ENCODE measurements around the gene AQP10. TPM values are rescaled to one million over a fixed set of nuclear protein-coding genes. Genes with fewer than 3 reads are reported as not detected.

Gene AQP10
- total RNA-seq, 1 experiment from 2014 or later = 0.50 TPM

GRCh38 chr1:154288661-154289060, 32.2 kb upstream of the AQP10 start:
- intact Hi-C loops (cut with micrococcal nuclease; ENCODE audit: unreplicated experiment) = no loop called here
- BruUV-seq (replicated peaks) = no TSS peak
- TF ChIP-seq, protein P1, sequence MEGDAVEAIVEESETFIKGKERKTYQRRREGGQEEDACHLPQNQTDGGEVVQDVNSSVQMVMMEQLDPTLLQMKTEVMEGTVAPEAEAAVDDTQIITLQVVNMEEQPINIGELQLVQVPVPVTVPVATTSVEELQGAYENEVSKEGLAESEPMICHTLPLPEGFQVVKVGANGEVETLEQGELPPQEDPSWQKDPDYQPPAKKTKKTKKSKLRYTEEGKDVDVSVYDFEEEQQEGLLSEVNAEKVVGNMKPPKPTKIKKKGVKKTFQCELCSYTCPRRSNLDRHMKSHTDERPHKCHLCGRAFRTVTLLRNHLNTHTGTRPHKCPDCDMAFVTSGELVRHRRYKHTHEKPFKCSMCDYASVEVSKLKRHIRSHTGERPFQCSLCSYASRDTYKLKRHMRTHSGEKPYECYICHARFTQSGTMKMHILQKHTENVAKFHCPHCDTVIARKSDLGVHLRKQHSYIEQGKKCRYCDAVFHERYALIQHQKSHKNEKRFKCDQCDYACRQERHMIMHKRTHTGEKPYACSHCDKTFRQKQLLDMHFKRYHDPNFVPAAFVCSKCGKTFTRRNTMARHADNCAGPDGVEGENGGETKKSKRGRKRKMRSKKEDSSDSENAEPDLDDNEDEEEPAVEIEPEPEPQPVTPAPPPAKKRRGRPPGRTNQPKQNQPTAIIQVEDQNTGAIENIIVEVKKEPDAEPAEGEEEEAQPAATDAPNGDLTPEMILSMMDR (IDR thresholded peaks at IDR 0.05; ENCODE audit: insufficient read depth in 1 of 2, low read depth in 1 of 2, low read length in 1 of 2, severe bottlenecking in 1 of 2, unreplicated experiment in 1 of 2) = no peak
- POLR2A ChIA-PET = no interaction called here
- no peak for DNase-seq
- no peaks in the 10 kb centered on the region; the same call in 1 of the 2 replicates for H3K9me3 ChIP-seq
- H3K9me3 Mint-ChIP-seq (ENCODE audit: unreplicated experiment) = no peaks in the 10 kb centered on the region
- H3K36me3 ChIP-seq (ENCODE audit: control insufficient read depth, insufficient read depth, low read length) = no peaks in the 10 kb centered on the region
- no peaks in the 10 kb centered on the region for H3K4me1 Mint-ChIP-seq (ENCODE audit: low read depth, unreplicated experiment)
- no peaks in the 10 kb centered on the region for H3K27me3 ChIP-seq (replicated peaks; ENCODE audit: control insufficient read depth, insufficient read depth, low read length)
- no peak overlapping the region for H3K4me3 Mint-ChIP-seq (ENCODE audit: unreplicated experiment)
- no peaks in the 10 kb centered on the region for H3K36me3 Mint-ChIP-seq (ENCODE audit: insufficient read depth, unreplicated experiment)
- no peak overlapping the region for H3K27ac Mint-ChIP-seq (ENCODE audit: unreplicated experiment)
- no peaks in the 10 kb centered on the region for H3K4me1 ChIP-seq
- H3K27me3 Mint-ChIP-seq (ENCODE audit: insufficient read depth, unreplicated experiment) = no peaks in the 10 kb centered on the region
- CTCF ChIA-PET = no interaction called here
- H3K4me3 ChIP-seq (ENCODE audit: low read depth, low read length) = no peak overlapping the region

- Histone ChIP-seq H3K9me3 (peaks cover 6% of the 10 kb centered on the region), H3K4me3 (ENCODE audit: low read depth, low read length) (no peak overlapping the region), H3K36me3 (ENCODE audit: control insufficient read depth, insufficient read depth, low read length) (no peaks in the 10 kb centered on the region), H3K4me1 (no peaks in the 10 kb centered on the region), H3K27me3 (replicated peaks; ENCODE audit: control insufficient read depth, insufficient read depth, low read length) (no peaks in the 10 kb centered on the region)
- CTCF ChIA-PET = no interaction called here
- POLR2A ChIA-PET = no interaction called here
- Mint-ChIP-seq H3K27ac (ENCODE audit: unreplicated experiment) (no peak overlapping the region), H3K4me3 (ENCODE audit: unreplicated experiment) (no peak overlapping the region), H3K36me3 (ENCODE audit: insufficient read depth, unreplicated experiment) (no peaks in the 10 kb centered on the region), H3K27me3 (ENCODE audit: insufficient read depth, unreplicated experiment) (no peaks in the 10 kb centered on the region), H3K9me3 (ENCODE audit: unreplicated experiment) (peaks cover 14% of the 10 kb centered on the region), H3K4me1 (ENCODE audit: low read depth, unreplicated experiment) (no peaks in the 10 kb centered on the region)
- TF ChIP-seq, protein P1 (IDR thresholded peaks at IDR 0.05; ENCODE audit: insufficient read depth in 1 of 2, low read depth in 1 of 2, low read length in 1 of 2, severe bottlenecking in 1 of 2, unreplicated experiment in 1 of 2) = no peak
- BruUV-seq (replicated peaks) = no TSS peak
- no peak for DNase-seq
- intact Hi-C loops (cut with micrococcal nuclease; ENCODE audit: unreplicated experiment) = no loop called here
Measured at GRCh38 chr1:154290921-154291320, 30.0 kb upstream of the AQP10 start.

DNA sequence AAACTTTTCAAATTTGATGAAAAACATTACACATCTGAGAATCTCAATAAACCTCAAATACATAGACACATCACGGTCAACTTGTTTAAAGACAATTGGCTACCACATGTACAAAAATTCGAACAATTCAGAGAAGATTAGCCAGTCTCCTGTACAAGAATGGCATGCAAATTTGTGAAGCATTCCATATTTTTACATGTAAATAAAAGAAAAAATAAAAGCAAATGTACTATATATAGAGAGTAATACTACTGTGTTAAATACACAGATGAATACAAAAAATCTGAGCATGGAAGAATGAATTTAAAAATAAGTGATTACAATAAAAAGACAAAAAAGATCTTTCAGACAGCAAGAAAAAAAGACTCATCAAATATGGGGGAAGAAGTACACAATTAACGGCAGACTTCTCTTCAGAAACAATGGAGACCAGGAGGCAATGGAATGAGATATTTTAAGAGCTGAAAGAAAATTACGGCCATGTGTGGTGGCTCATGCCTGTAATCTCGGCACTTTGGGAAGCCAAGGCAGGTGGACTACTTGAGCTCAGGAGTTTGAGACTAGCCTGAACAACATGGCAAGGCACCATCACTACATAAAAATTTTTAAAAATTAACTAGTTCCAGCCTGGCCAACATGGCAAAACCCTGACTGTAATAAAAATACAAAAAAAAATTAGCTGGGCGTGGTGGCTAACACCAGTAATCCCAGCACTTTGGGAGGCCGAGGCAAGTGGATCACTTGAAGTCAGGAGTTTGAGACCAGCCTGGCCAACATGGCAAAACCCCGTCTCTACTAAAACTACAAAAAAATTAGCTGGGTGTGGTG, 25.3 kb upstream of the AQP10 start:
- Mint-ChIP-seq H3K36me3 (ENCODE audit: insufficient read depth, unreplicated experiment) (peaks cover 6% of the 10 kb centered on the region), H3K4me3 (ENCODE audit: unreplicated experiment) (no peak overlapping the region), H3K4me1 (ENCODE audit: low read depth, unreplicated experiment) (no peaks in the 10 kb centered on the region), H3K9me3 (ENCODE audit: unreplicated experiment) (peaks cover 15% of the 10 kb centered on the region), H3K27me3 (ENCODE audit: insufficient read depth, unreplicated experiment) (no peaks in the 10 kb centered on the region), H3K27ac (ENCODE audit: unreplicated experiment) (no peak overlapping the region)
- H3K4me1 ChIP-seq = no peaks in the 10 kb centered on the region
- intact Hi-C loops (cut with micrococcal nuclease; ENCODE audit: unreplicated experiment) = no loop called here
- BruUV-seq (replicated peaks) = no TSS peak
- CTCF ChIA-PET = interaction anchor here (0.6 kb wide), 1 partner anchor 122 kb away, joined by 3 read pairs; no protein-coding TSS in a partner anchor
- DNase-seq = no peak
- no peak overlapping the region for H3K4me3 ChIP-seq (ENCODE audit: low read depth, low read length)
- H3K27me3 ChIP-seq (replicated peaks; ENCODE audit: control insufficient read depth, insufficient read depth, low read length) = no peaks in the 10 kb centered on the region
- TF ChIP-seq, protein P1 (IDR thresholded peaks at IDR 0.05; ENCODE audit: insufficient read depth in 1 of 2, low read depth in 1 of 2, low read length in 1 of 2, severe bottlenecking in 1 of 2, unreplicated experiment in 1 of 2) = no peak
- H3K36me3 ChIP-seq (ENCODE audit: control insufficient read depth, insufficient read depth, low read length) = no peaks in the 10 kb centered on the region
- POLR2A ChIA-PET = no interaction called here
- H3K9me3 ChIP-seq = peaks cover 11% of the 10 kb centered on the region

Measured in Caco-2 (cell line).